OCI-LY1 (cell line): ENCODE measurements around the gene PRLR.

Experiments
- CTCF ChIP-seq: fragments of 200-600 bp; sonication (generic), shearing (Covaris generic); IDR thresholded peaks from 2 replicates; pipeline ENCODE4 v1.5.1; 2017; ENCODE audit warnings: mild to moderate bottlenecking, antibody characterized with exemption, low read length, moderate library complexity, mixed read lengths
- EZH2 ChIP-seq: fragments of 200-600 bp; sonication (generic), shearing (Covaris generic); IDR thresholded peaks from 2 replicates; pipeline ENCODE4 v1.8.0; 2017; ENCODE audit warnings: borderline replicate concordance, mixed run types, mild to moderate bottlenecking, antibody characterized with exemption, low read length, moderate library complexity, mixed read lengths

- TF ChIP-seq CTCF (no peak), EZH2 (no peak)
These were observed 95.8 kb downstream of the PRLR start for GRCh38 chr5:35134278-35135030.
